GM19099 (cell line): Measurements from ENCODE around the gene C20orf141.

Source experiments
- POLR2A ChIP-seq: IDR thresholded peaks from 3 replicates; pipeline ENCODE4 v1.6.1; 2011; ENCODE audit warnings: low read depth; ENCODE audit not compliant: insufficient read length; ENCODE audit errors: extremely low read depth

The C20orf141 gene

DNA sequence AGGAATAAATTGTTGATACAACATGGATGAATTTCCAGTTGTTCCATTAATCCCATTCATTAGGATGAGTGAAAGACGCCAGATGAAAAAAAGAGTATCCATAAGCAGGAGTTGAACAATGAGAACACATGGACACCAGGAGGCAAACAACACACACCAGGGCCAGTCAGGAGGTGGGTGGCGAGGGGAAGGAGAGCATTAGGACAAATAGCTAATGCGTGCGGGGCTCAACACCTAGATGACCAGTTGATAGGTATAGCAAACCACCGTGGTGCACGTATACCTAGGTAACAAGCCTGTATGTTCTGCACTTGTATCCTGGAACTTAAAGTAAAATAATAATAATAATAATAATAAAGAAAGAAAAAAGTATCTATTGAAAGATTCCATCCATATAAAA is 14.6 kb downstream of the C20orf141 start:
- no peak for TF ChIP-seq POLR2A

DNA sequence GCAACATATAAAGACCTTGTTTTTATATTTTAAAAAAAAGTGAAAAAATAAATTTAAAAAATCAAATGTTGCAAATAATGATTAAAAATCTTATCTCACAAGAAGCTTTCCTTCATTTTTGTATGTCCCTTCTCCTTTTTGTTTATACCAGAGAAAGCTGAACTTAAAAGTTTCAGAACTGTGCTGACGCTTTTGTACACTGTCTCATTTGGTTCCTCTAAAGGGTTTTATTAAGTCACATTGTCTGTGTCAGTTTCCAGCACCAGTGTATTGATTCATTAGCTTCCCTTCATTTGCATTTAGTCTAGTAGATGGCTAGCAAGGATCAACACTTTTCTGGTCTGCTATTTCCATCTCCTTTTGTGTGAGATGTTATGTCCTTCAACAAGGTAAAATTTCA is 19.0 kb downstream of the C20orf141 start:
- TF ChIP-seq POLR2A, result no peak

DNA sequence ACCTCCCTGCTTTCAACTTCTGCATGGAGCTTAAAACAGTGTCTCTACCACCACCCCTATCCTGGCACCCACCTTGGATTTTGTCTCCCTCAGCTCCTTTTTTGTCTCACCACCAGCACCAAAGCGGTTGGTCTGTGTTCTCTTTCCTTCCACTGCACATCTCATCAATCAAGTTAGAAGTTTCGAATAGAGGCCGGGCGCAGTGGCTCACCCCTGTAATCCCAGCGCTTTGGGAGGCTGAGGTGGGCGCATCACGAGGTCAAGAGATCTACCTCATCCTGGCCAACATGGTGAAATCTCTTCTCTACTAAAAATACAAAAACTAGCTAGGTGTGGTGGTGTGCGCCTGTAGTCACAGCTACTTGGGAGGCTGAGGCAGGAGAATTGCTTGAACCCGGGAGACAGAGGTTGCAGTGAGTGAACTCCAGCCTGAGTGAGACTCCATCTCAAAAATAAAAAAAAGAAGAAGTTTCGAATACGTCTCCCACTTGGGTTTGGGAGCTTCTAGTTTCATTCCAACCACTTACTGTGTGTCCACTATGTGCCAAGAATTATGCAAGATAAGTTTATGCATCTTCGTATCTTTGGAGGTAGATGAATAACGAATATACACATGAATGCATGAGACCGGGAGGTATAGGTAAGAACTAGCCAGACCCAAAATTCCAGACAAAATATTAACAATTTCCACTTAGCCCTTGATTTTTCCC is 19.8 kb downstream of the C20orf141 start:
- TF ChIP-seq POLR2A, result no peak

- no peak for TF ChIP-seq POLR2A
Observed at GRCh38 chr20:2835331-2835796, 20.6 kb downstream of the C20orf141 start.

GRCh38 chr20:2836035-2836434 is 21.2 kb downstream of the C20orf141 start:
- no peak for TF ChIP-seq POLR2A

- no peak for TF ChIP-seq POLR2A
Observed at GRCh38 chr20:2837221-2837960, 22.6 kb downstream of the C20orf141 start.

DNA sequence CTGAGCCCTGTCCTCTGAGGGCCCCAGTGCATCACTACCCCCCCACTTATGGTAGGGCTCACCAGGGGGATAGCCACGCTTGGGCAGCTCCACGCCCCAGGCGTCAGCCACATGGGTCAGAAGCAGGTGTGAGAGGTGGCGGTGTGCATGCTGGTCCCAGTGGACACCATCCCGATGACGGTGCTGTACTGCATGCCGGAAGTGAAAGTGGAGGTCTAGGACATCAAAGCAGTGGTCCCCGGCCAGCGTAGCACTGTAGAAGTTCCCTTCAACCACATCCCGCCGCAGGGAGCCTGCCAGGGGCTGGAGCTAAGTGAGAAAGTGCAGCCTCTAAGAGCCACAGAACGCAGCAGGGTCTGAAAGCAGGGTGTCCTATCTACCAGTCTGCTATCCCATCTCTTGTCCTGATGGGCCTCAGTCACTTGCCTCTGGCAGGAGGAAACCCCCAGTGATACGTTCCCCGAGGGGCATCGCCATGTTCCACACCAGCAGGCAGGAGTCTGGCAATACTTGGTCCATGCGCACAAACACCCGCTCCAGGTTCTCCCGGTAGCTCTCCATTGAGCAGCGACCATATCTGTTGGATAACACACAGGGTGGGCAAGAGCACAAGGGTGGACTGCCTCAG is 23.5 kb downstream of the C20orf141 start:
- TF ChIP-seq POLR2A, result no peak

DNA sequence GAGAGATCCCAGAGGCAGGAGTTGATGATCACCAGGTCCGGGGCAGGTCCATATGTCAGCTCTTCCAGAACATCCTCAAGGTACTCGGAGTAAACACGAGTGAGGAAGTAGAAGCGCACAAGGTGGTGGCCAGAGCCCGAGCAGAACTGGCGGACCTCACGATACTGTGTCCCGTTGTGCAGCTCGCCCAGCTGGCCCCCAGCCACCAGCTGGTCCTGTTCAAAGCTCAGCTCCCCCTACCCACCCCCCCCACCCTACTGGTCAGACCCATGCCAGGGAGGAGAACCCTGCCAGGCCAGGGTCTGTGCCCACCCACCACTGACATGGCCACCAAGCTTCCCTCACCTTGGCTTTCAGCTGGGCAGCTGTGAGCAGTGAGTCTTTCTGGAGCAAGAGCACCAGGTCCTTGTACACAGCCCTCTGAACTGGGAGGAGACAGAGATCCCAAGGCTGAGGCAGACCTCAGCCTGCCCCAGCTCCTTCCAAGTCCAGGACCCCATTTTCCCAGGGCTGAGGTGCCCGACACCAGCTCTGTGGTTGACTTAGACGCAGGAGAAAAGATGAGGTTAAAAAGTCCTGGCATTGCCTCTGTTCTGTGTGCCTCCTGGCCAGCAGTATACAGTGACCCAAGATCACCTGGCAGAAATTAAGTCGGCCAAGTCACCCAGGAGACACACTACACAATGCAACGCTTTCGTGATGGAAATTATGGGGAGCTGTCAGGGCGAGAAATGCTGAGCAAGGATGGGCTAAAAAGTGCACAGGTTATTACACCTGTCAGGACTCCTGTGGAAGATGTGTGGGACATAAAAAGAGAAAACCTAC is 24.3 kb downstream of the C20orf141 start:
- TF ChIP-seq POLR2A, result no peak

- no peak for TF ChIP-seq POLR2A
Observed at GRCh38 chr20:2839732-2840137, 24.9 kb downstream of the C20orf141 start.

DNA sequence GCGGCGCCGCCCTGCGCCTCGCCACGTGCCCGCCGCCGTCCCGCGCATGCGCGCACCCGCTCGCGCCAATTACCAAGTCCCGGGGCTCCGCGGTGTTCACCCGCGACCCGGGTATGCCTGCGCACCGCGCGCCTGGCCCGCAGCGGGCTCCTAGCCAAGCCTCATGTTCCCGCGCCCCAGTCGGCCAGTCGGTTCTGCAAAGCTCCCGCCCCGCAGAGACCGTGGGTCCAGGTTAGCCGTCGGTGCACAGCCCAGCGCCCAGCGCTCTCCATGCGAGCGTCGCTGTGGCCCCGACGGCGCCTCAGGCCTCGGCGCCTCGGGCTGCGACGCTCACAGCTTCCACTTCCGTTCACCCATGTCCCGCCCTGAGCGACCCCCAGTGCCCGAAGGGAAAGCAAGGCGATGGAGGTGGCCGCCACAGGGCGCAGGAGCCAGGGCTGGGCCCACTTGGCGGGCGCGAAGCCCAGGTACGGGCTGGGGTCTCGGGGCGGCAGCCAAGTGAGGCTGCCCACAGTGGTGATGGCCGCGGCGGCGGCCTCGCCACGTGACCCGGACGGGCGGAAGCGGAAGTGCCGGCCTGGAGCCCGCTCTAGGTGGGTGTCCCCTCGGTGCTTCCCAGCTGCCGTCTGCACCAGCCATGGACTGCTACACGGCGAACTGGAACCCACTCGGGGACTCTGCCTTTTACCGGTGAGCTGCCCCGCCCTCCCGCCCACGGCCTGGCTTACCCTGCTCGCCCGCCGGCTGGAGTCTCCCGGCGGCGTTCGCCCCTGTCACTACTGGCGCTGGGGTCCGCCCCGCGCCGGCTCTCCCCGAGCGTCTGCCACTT is 25.6 kb downstream of the C20orf141 start, which contains the start of the genes PCED1A and VPS16:
Gene PCED1A (minus strand): TSS at position 518 of the 829 bp plus-strand sequence. CDS start 743 bp downstream, outside the sequence.
Gene VPS16 (plus strand): TSS at position 608 of the 829 bp plus-strand sequence. CDS start 30 bp downstream, at position 638.
- peak; percentile 67 for TF ChIP-seq POLR2A

DNA sequence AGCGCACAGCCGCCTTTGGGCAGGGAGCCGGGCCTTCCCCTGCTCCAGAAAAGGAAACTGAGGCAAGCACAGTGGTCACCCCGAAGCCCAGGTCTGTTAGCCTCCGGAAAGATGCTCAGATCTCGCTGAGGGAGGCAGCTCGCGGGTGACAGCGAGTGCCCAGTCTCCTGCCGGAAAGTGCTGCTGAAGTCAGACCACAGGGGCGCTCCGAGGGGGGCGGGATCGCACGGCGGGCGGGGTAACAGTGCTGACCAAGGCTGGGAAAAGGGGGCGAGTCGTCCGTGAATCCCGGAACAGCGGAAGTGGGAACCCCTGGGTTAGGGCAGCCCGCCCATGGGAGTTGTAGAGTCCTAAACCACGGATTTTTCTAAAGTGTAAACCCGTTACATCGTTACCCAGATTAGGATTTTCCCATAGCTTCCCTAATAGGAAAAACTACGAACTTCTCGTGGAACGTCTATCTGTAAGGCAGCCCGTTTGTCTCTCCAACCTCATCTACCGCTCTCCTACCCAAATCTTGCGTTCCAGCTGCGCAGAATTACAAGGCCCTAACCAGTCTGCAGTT is 26.3 kb downstream of the C20orf141 start:
- no peak for TF ChIP-seq POLR2A

DNA sequence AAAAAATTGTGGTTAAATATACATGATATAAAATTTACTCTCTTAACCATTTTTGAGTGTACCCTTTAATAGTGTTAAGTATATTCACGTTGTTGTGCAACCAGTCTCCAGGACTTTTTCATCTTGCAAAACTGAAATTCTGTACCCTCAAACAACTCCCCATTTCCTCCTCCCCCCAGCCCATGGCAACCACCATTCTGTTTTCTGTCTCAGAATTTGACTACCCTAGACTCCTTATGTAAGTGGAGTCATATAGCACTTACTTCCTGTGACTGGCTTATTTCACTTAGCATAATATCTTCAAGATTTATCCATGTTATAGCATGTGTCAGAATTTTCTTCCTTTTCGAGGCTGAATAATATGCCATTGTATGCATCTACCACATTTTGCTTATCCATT is 30.8 kb downstream of the C20orf141 start:
- TF ChIP-seq POLR2A, result no peak

GRCh38 chr20:2846698-2847097 is 31.9 kb downstream of the C20orf141 start:
- TF ChIP-seq POLR2A, result no peak

DNA sequence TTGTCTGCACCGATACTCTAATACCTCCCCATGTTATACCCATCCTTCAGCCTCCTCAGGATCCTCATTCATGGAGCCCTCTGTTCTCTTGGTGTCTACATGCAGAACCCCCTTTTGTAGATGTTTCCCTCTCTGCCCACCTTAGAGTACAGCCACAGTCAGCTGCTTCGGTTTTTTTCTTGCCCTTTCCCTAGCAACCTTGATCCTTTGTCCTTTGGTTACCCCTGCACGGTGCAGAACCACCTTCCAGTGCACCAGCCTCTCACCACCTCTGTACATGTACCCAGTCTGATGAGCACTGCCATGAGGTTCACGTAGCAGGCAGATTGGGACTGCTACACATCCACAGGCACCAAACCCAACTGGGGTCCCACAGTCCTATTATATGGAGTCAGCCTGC is 33.0 kb downstream of the C20orf141 start:
- TF ChIP-seq POLR2A, result no peak

DNA sequence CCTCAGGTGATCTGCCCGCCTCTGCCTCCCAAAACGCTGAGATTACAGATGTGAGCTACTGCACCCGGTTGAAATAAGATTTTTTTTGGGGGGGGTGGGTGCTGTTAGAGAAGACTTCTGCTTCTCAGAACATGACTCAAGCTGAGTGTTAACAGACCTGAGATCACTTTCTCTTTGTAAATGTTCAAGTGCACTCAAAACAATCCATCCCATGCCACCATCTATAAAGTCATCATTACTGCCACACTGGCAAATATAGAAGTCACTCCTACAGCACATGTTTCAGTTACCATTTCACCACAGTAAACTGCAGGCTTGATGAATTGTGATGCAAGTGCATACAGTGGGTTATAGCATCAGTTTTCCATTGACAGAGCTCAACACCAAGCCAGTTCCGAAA is 34.7 kb downstream of the C20orf141 start:
- no peak for TF ChIP-seq POLR2A
